Cardiac septum (tissue), 1 donor: ENCODE data around the gene RPH3AL. TPM values are rescaled to one million over a fixed set of nuclear protein-coding genes. Genes with fewer than 3 reads are reported as not detected.

Experiments used
- total RNA-seq: library from RNA; stranded (reverse); fragmentation: NEBNext Ultra II Directional; extraction: Animal tissue kit (Norgen Biotek cat#: 25700); gene quantifications from one replicate; pipeline ENCODE4 v1.2.1, GENCODE V29; 2021
- donor health status: DM: no; HTN: no; CAD: no.

Gene RPH3AL
- total RNA-seq, 1 donor from 2014 or later: 5.5 TPM

Other genes starting within 250 kb of the RPH3AL start
- not detected for gene SCGB1C2, start 215.2 kb downstream of the RPH3AL start, total RNA-seq
- 6.4 TPM for gene DOC2B, start 171.2 kb downstream of the RPH3AL start, total RNA-seq
- 9.0 TPM for gene RFLNB, start 93.1 kb upstream of the RPH3AL start, total RNA-seq